Effector memory CD8-positive, alpha-beta T cell (primary cell): ENCODE measurements around the gene OPA3.
A peak's percentile ranks its signal among the peaks of the same experiment; 100 is the strongest.

Source experiments
- ATAC-seq: fragments of 150-1000 bp; cut with Tn5 transposase; replicated peaks from 2 replicates; pipeline ENCODE4 v1.10.0; 2021; ENCODE audit warnings: mild to moderate bottlenecking, moderate library complexity
- DNase-seq, 3 experiments: peaks; one replicate each; pipeline ENCODE4 v3.0.0; 2021
- H3K27ac Mint-ChIP-seq, 2 donors: one replicate each; pipeline ENCODE4 v1.8.0; 2022; ENCODE audit warnings: mild to moderate bottlenecking in 2 of 2, mixed read lengths in 2 of 2, moderate library complexity in 2 of 2
- H3K27me3 Mint-ChIP-seq, 2 donors: one replicate each; pipeline ENCODE4 v1.8.0; 2022; ENCODE audit warnings: mixed read lengths in 2 of 2
- H3K36me3 Mint-ChIP-seq: one replicate; pipeline ENCODE4 v1.8.0; 2022; ENCODE audit warnings: mild to moderate bottlenecking, moderate library complexity, mixed read lengths; ENCODE audit not compliant: insufficient read depth
- H3K4me1 Mint-ChIP-seq, 2 donors: one replicate each; pipeline ENCODE4 v1.8.0; 2022; ENCODE audit warnings: low read depth in 2 of 2, mixed read lengths in 2 of 2
- H3K4me3 Mint-ChIP-seq, 2 donors: one replicate each; pipeline ENCODE4 v1.8.0; 2022; ENCODE audit warnings: mild to moderate bottlenecking in 2 of 2, mixed read lengths in 2 of 2, moderate library complexity in 2 of 2
- H3K9me3 Mint-ChIP-seq, 2 donors: one replicate each; pipeline ENCODE4 v1.8.0; 2022; ENCODE audit warnings: mixed read lengths in 2 of 2

Gene OPA3

GRCh38 chr19:45569619-45570421, 14.8 kb downstream of the OPA3 start:
- Mint-ChIP-seq H3K27me3 (no peaks in the 10 kb centered on the region), H3K36me3 (no peaks in the 10 kb centered on the region), H3K27ac (peak overlapping the region in 1 of 2 donors; percentile 57), H3K9me3 (no peaks in the 10 kb centered on the region), H3K4me1 (peaks cover 6 to 8% of the 10 kb centered on the region in 2 donors), H3K4me3 (no peak overlapping the region)
- ATAC-seq = peak; percentile 61
- peak; percentile 46 to 49 (median 48) for DNase-seq

GRCh38 chr19:45568732-45569131, 15.9 kb downstream of the OPA3 start:
- no peak overlapping the region for H3K4me3 Mint-ChIP-seq
- H3K27me3 Mint-ChIP-seq = no peaks in the 10 kb centered on the region
- no peak overlapping the region for H3K27ac Mint-ChIP-seq
- DNase-seq (no peak), ATAC-seq (no peak)
- H3K9me3 Mint-ChIP-seq = no peaks in the 10 kb centered on the region
- peaks cover 6 to 8% of the 10 kb centered on the region in 2 donors for H3K4me1 Mint-ChIP-seq
- H3K36me3 Mint-ChIP-seq = no peaks in the 10 kb centered on the region

- no peaks in the 10 kb centered on the region for H3K9me3 Mint-ChIP-seq
- DNase-seq = no peak
- H3K27me3 Mint-ChIP-seq = no peaks in the 10 kb centered on the region
- no peak overlapping the region for H3K4me3 Mint-ChIP-seq
- no peaks in the 10 kb centered on the region for H3K36me3 Mint-ChIP-seq
- no peak for ATAC-seq
- no peak overlapping the region for H3K27ac Mint-ChIP-seq
- peaks cover 6 to 12% of the 10 kb centered on the region in 2 donors for H3K4me1 Mint-ChIP-seq
Observed at GRCh38 chr19:45567609-45568008, 17.0 kb downstream of the OPA3 start.

GRCh38 chr19:45564131-45564780, 20.3 kb downstream of the OPA3 start:
- H3K27me3 Mint-ChIP-seq = no peaks in the 10 kb centered on the region
- ATAC-seq (no peak), DNase-seq (no peak)
- peaks cover 0 to 7% of the 10 kb centered on the region in 2 donors for H3K4me1 Mint-ChIP-seq
- no peaks in the 10 kb centered on the region for H3K36me3 Mint-ChIP-seq
- no peaks in the 10 kb centered on the region for H3K9me3 Mint-ChIP-seq
- no peak overlapping the region for H3K27ac Mint-ChIP-seq
- H3K4me3 Mint-ChIP-seq = no peak overlapping the region

GRCh38 chr19:45560686-45561085, 23.9 kb downstream of the OPA3 start:
- H3K4me3 Mint-ChIP-seq = no peak overlapping the region
- no peaks in the 10 kb centered on the region for H3K27me3 Mint-ChIP-seq
- peaks cover 2 to 11% of the 10 kb centered on the region in 2 donors for H3K4me1 Mint-ChIP-seq
- H3K36me3 Mint-ChIP-seq = peaks cover 3% of the 10 kb centered on the region
- ATAC-seq = no peak
- DNase-seq = no peak
- H3K9me3 Mint-ChIP-seq = no peaks in the 10 kb centered on the region
- H3K27ac Mint-ChIP-seq = peak overlapping the region in 1 of 2 donors; percentile 16

GRCh38 chr19:45560038-45560437, 24.6 kb downstream of the OPA3 start:
- H3K4me3 Mint-ChIP-seq = no peak overlapping the region
- DNase-seq (no peak), ATAC-seq (no peak)
- peak overlapping the region; percentile 16 to 62 for H3K27ac Mint-ChIP-seq
- H3K27me3 Mint-ChIP-seq = no peaks in the 10 kb centered on the region
- no peaks in the 10 kb centered on the region for H3K9me3 Mint-ChIP-seq
- H3K4me1 Mint-ChIP-seq = peaks cover 2 to 11% of the 10 kb centered on the region in 2 donors
- H3K36me3 Mint-ChIP-seq = peaks cover 3% of the 10 kb centered on the region

GRCh38 chr19:45558399-45558878, 26.2 kb downstream of the OPA3 start:
- Mint-ChIP-seq H3K9me3 (no peaks in the 10 kb centered on the region), H3K4me3 (no peak overlapping the region), H3K36me3 (peaks cover 3% of the 10 kb centered on the region), H3K27ac (peak overlapping the region in 1 of 2 donors; percentile 71), H3K27me3 (no peaks in the 10 kb centered on the region), H3K4me1 (peaks cover 2 to 9% of the 10 kb centered on the region in 2 donors)
- peak; percentile 55 to 64 (median 57) for DNase-seq
- ATAC-seq = peak; percentile 99

GRCh38 chr19:45556835-45557234, 27.8 kb downstream of the OPA3 start:
- no peak overlapping the region for H3K4me3 Mint-ChIP-seq
- no peak for ATAC-seq

GRCh38 chr19:45554481-45554880, 30.1 kb downstream of the OPA3 start:
- Mint-ChIP-seq H3K36me3 (peaks cover 7% of the 10 kb centered on the region), H3K4me3 (no peak overlapping the region), H3K27ac (no peak overlapping the region), H3K4me1 (peaks cover 2 to 4% of the 10 kb centered on the region in 2 donors), H3K27me3 (no peaks in the 10 kb centered on the region), H3K9me3 (no peaks in the 10 kb centered on the region)
- DNase-seq (no peak), ATAC-seq (no peak)

More at GRCh38 chr19:45556835-45557234, 27.8 kb downstream of the OPA3 start:
- Mint-ChIP-seq H3K9me3 (no peaks in the 10 kb centered on the region), H3K27ac (no peak overlapping the region), H3K36me3 (peaks cover 7% of the 10 kb centered on the region), H3K4me1 (peaks cover 2 to 7% of the 10 kb centered on the region in 2 donors), H3K27me3 (no peaks in the 10 kb centered on the region)
- no peak for DNase-seq

- DNase-seq (no peak), ATAC-seq (no peak)
- H3K9me3 Mint-ChIP-seq = no peaks in the 10 kb centered on the region
- no peak overlapping the region for H3K27ac Mint-ChIP-seq
- no peak overlapping the region for H3K4me3 Mint-ChIP-seq
- peaks cover 2 to 4% of the 10 kb centered on the region in 2 donors for H3K4me1 Mint-ChIP-seq
- no peaks in the 10 kb centered on the region for H3K27me3 Mint-ChIP-seq
- peaks cover 7% of the 10 kb centered on the region for H3K36me3 Mint-ChIP-seq
Observed at GRCh38 chr19:45553464-45553863, 31.1 kb downstream of the OPA3 start.

GRCh38 chr19:45547965-45548609, 36.5 kb downstream of the OPA3 start:
- H3K4me1 Mint-ChIP-seq = peaks cover 0 to 2% of the 10 kb centered on the region in 2 donors
- no peaks in the 10 kb centered on the region for H3K27me3 Mint-ChIP-seq
- no peaks in the 10 kb centered on the region for H3K9me3 Mint-ChIP-seq
- DNase-seq = no peak
- ATAC-seq = no peak
- H3K36me3 Mint-ChIP-seq = peaks cover 4% of the 10 kb centered on the region
- peak overlapping the region in 1 of 2 donors; percentile 57 for H3K27ac Mint-ChIP-seq
- H3K4me3 Mint-ChIP-seq = no peak overlapping the region

GRCh38 chr19:45547211-45547770, 37.3 kb downstream of the OPA3 start:
- Mint-ChIP-seq H3K9me3 (no peaks in the 10 kb centered on the region), H3K27ac (peak overlapping the region in 1 of 2 donors; percentile 57), H3K27me3 (no peaks in the 10 kb centered on the region), H3K36me3 (peaks cover under 1% of the 10 kb centered on the region), H3K4me1 (peaks cover 0 to 2% of the 10 kb centered on the region in 2 donors), H3K4me3 (no peak overlapping the region)
- ATAC-seq (no peak), DNase-seq (no peak)

GRCh38 chr19:45542234-45542668, 42.4 kb downstream of the OPA3 start:
- H3K27me3 Mint-ChIP-seq = no peaks in the 10 kb centered on the region
- no peak overlapping the region for H3K27ac Mint-ChIP-seq
- no peak overlapping the region for H3K4me3 Mint-ChIP-seq
- ATAC-seq (no peak), DNase-seq (no peak)
- no peaks in the 10 kb centered on the region for H3K9me3 Mint-ChIP-seq
- no peaks in the 10 kb centered on the region for H3K4me1 Mint-ChIP-seq
- H3K36me3 Mint-ChIP-seq = no peaks in the 10 kb centered on the region
